Measurements from ENCODE around the gene NLRP7.

- TF ChIP-seq ZBTB7A (IDR thresholded peaks at IDR 0.05; ENCODE audit: low read depth) (no peak), YY1 (IDR thresholded peaks at IDR 0.05; ENCODE audit: low read depth) (no peak), TEAD4 (IDR thresholded peaks at IDR 0.05) (no peak), REST (IDR thresholded peaks at IDR 0.05; ENCODE audit: low read depth) (no peak), MAX (IDR thresholded peaks at IDR 0.05) (no peak), NFIC (IDR thresholded peaks at IDR 0.05) (no peak), TCF12 (IDR thresholded peaks at IDR 0.05; ENCODE audit: low read depth) (no peak), CEBPB (IDR thresholded peaks at IDR 0.05) (no peak), EP300 (IDR thresholded peaks at IDR 0.05; ENCODE audit: borderline replicate concordance) (no peak), RAD21 (IDR thresholded peaks at IDR 0.05; ENCODE audit: low read depth) (no peak), FOXM1 (IDR thresholded peaks at IDR 0.05; ENCODE audit: borderline replicate concordance, low read depth) (no peak), CREB1 (IDR thresholded peaks at IDR 0.05; ENCODE audit: low read depth) (no peak), EGR1 (IDR thresholded peaks at IDR 0.05) (no peak)
These were observed 69.9 kb downstream of the NLRP7 start for GRCh38 chr19:54877471-54877870.
